Type B pancreatic cell (in vitro differentiated cells): Measurements from ENCODE around the gene SDCBP2. TPM values are rescaled to one million over a fixed set of nuclear protein-coding genes. Genes with fewer than 3 reads are reported as not detected.

Source experiments
- DNase-seq: peaks from one replicate; pipeline ENCODE4 v3.0.0; 2021; ENCODE audit warnings: mixed read lengths; ENCODE audit not compliant: unreplicated experiment; ENCODE audit errors: extremely low spot score
- H3K27ac Mint-ChIP-seq: 2 replicates; pipeline ENCODE4 v1.8.0; 2021; ENCODE audit warnings: mild to moderate bottlenecking, mixed read lengths
- H3K27me3 Mint-ChIP-seq: 2 replicates; pipeline ENCODE4 v1.8.0; 2021; ENCODE audit warnings: mixed read lengths
- H3K36me3 Mint-ChIP-seq: 2 replicates; pipeline ENCODE4 v1.8.0; 2021; ENCODE audit warnings: mixed read lengths
- H3K4me1 Mint-ChIP-seq: one replicate; pipeline ENCODE4 v1.8.0; 2021; ENCODE audit warnings: mixed read lengths; ENCODE audit not compliant: unreplicated experiment
- H3K4me3 Mint-ChIP-seq: 2 replicates; pipeline ENCODE4 v1.8.0; 2021; ENCODE audit warnings: mild to moderate bottlenecking, mixed read lengths
- H3K9me3 Mint-ChIP-seq: 2 replicates; pipeline ENCODE4 v1.8.0; 2021; ENCODE audit warnings: mixed read lengths
- total RNA-seq: library from RNA; stranded (reverse); gene quantifications from 2 replicates; pipeline ENCODE4 v1.2.1, GENCODE V29; 2021; ENCODE audit warnings: low replicate concordance
- TF ChIP-seq, protein P1 (sequence below): fragments of 200-600 bp; sonication (generic); conservative IDR thresholded peaks from 2 replicates; pipeline ENCODE4 v1.5.0; 2021; ENCODE audit warnings: antibody characterized with exemption, mild to moderate bottlenecking

Gene SDCBP2
- total RNA-seq, 1 donor from 2014 or later = 4.9 TPM

DNA sequence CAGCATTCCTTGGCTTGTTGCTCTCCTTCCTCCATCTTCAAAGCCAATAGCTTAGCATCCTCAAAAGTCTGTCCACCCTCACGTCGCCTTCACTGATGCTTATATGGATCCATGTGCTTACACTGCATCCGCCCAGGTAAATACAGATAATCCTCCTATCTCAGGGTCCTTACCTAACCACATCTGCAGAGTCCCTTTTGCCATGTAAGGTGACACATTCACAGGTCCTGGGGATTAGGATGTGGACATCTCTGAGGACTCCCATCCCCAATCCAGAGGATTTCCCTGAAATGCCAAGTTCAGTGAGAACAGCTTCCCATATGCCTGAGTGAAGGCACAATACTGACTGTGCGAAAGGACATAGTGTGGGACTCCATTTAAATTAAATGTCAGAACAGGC, 38.5 kb upstream of the SDCBP2 start:
- Mint-ChIP-seq H3K36me3 (peaks cover 27% of the 10 kb centered on the region), H3K27me3 (no peaks in the 10 kb centered on the region), H3K4me1 (no peaks in the 10 kb centered on the region), H3K27ac (no peak overlapping the region), H3K9me3 (no peaks in the 10 kb centered on the region), H3K4me3 (no peak overlapping the region)
- TF ChIP-seq, protein P1, sequence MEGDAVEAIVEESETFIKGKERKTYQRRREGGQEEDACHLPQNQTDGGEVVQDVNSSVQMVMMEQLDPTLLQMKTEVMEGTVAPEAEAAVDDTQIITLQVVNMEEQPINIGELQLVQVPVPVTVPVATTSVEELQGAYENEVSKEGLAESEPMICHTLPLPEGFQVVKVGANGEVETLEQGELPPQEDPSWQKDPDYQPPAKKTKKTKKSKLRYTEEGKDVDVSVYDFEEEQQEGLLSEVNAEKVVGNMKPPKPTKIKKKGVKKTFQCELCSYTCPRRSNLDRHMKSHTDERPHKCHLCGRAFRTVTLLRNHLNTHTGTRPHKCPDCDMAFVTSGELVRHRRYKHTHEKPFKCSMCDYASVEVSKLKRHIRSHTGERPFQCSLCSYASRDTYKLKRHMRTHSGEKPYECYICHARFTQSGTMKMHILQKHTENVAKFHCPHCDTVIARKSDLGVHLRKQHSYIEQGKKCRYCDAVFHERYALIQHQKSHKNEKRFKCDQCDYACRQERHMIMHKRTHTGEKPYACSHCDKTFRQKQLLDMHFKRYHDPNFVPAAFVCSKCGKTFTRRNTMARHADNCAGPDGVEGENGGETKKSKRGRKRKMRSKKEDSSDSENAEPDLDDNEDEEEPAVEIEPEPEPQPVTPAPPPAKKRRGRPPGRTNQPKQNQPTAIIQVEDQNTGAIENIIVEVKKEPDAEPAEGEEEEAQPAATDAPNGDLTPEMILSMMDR = no peak
- no peak for DNase-seq

DNA sequence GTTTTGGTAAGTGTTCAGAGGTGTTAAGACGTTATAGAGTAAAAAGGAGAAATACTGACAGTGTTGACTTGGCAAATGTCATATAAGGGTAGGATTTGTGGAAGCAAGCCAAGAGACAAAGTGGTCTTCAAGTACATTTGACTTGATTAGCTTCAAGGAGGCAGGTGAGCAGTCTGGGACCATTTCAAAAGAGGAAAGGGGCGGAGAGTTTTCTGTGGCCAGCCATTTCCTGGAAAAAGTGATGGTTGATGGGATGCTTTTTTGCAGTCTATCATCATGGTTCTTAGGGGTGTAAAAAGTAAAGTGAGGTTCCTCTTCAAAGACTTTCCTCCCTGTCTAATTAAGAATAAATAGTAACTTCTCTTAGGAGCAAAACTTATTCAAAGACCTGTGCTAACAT, 35.2 kb upstream of the SDCBP2 start:
- no peak overlapping the region for H3K4me3 Mint-ChIP-seq
- no peaks in the 10 kb centered on the region for H3K9me3 Mint-ChIP-seq
- peak overlapping the region; percentile 36 for H3K27ac Mint-ChIP-seq
- H3K27me3 Mint-ChIP-seq = no peaks in the 10 kb centered on the region
- no peaks in the 10 kb centered on the region for H3K4me1 Mint-ChIP-seq
- TF ChIP-seq, protein P1 = no peak
- peaks cover 31% of the 10 kb centered on the region for H3K36me3 Mint-ChIP-seq
- no peak for DNase-seq

DNA sequence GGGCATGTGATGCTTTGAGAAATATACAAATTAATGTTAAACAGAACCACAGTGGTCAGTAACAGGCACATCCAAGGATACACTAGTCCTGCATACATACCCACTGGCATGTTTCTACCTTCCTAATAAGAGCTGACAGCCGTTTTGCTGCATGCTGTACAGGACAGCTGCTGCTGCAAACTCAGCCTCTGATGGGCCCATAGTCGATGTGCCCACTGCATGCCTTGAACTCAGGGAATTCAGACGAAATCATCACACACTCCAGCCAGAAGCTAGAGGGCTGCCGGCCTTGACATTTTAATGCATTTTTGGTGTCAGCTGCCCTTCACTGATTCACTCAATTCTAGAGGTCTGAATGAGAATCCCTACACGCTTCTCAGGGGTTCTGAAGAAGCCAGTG, 34.6 kb upstream of the SDCBP2 start:
- H3K36me3 Mint-ChIP-seq = peaks cover 37% of the 10 kb centered on the region
- TF ChIP-seq, protein P1 = no peak
- DNase-seq = no peak
- no peaks in the 10 kb centered on the region for H3K27me3 Mint-ChIP-seq
- no peak overlapping the region for H3K27ac Mint-ChIP-seq
- no peaks in the 10 kb centered on the region for H3K9me3 Mint-ChIP-seq
- H3K4me3 Mint-ChIP-seq = no peak overlapping the region
- no peaks in the 10 kb centered on the region for H3K4me1 Mint-ChIP-seq

DNA sequence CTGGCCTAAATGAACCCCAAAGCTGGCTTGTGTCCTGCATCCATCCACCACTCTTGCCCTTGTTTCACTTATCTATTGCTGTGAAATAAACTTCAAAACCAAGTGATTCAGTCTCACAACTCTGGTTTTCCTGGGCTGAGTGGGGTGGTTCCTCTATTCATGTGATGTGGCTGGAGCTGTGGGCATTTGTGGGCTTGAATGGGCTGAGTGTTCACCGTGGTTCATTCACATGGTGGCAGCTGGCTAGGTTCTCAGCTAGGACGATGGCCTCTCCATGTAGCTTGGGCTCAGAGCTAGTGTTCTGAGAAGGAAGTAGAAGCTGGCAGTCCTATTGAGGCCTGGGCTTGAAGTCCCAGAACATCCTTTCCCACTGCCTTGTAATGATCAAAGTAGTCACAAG, 33.5 kb upstream of the SDCBP2 start:
- no peak overlapping the region for H3K4me3 Mint-ChIP-seq
- H3K36me3 Mint-ChIP-seq = peaks cover 32% of the 10 kb centered on the region
- H3K27ac Mint-ChIP-seq = no peak overlapping the region
- TF ChIP-seq, protein P1 = no peak
- no peak for DNase-seq
- H3K27me3 Mint-ChIP-seq = no peaks in the 10 kb centered on the region
- no peaks in the 10 kb centered on the region for H3K4me1 Mint-ChIP-seq
- H3K9me3 Mint-ChIP-seq = no peaks in the 10 kb centered on the region

DNA sequence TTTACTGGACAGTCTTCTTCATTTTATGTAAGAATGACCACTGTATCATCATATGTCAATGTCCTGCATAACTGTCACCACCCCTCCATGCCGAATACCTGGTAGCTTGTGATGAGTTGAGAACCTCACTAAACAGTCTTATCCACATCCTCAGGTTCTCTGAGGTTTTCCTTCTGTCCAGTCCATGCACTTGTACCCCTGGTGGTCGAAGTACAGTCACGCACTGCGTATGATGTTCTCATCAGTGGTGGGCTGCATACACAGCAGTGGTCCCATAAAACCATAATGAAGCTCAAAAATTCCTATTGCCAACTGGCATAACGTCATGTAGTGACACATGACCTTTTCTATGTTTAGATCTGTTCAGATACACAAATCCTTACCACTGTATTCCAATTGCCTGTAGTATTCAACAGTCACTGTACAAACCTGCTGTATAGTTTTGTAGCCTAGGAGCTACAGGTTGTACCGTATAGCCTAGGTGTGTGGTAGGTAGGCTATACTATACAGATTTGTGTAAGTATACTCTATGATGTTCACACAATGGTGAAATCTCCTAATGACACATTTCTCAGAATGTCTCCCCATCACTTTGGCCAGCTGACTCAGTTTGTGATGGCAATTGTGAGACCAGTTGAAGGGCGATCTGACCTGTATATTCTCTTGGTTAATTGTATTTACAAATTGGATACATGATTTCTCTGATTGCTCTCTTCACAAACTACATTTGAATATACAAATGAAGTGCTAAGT, 31.3 kb upstream of the SDCBP2 start:
- no peaks in the 10 kb centered on the region for H3K9me3 Mint-ChIP-seq
- no peaks in the 10 kb centered on the region for H3K27me3 Mint-ChIP-seq
- TF ChIP-seq, protein P1 = peak; percentile 52
- no peak for DNase-seq
- H3K4me1 Mint-ChIP-seq = no peaks in the 10 kb centered on the region
- H3K27ac Mint-ChIP-seq = no peak overlapping the region
- peaks cover 32% of the 10 kb centered on the region for H3K36me3 Mint-ChIP-seq
- no peak overlapping the region for H3K4me3 Mint-ChIP-seq
